GM21367 (cell line): ENCODE results near the gene PPP4R3A.
A peak's percentile ranks its signal among the peaks of the same experiment; 100 is the strongest.
"Not testable (repeated sequence)": the region's sequence is repeated elsewhere in the genome, so short reads cannot be mapped to it uniquely, and the experiment has no call there.

Source experiments
- ATAC-seq: cut with Tn5 transposase; IDR thresholded peaks from one replicate; pipeline ENCODE4 v1.9.1; 2021; ENCODE audit not compliant: unreplicated experiment

Gene PPP4R3A

GRCh38 chr14:91510171-91511042 is at the start of gene PPP4R3A:
Gene PPP4R3A, minus strand, starts transcription at chr14:91510310. Its CDS starts 663 bp downstream, at chr14:91509647.
- peak; percentile 71 for ATAC-seq

GRCh38 chr14:91555531-91555930 is 45.4 kb upstream of the PPP4R3A start:
- no peak for ATAC-seq

- no peak for ATAC-seq
These were observed 44.6 kb upstream of the PPP4R3A start for GRCh38 chr14:91554535-91555332.

- ATAC-seq: no peak
These were observed 38.0 kb upstream of the PPP4R3A start for GRCh38 chr14:91548108-91548507.

- no peak for ATAC-seq
These were observed 36.0 kb upstream of the PPP4R3A start for GRCh38 chr14:91545946-91546716.

GRCh38 chr14:91545204-91545603 is 35.1 kb upstream of the PPP4R3A start:
- no peak for ATAC-seq

GRCh38 chr14:91536327-91536726 is 26.2 kb upstream of the PPP4R3A start:
- no peak for ATAC-seq

- ATAC-seq: not testable (repeated sequence)
These were observed 23.9 kb upstream of the PPP4R3A start for GRCh38 chr14:91534059-91534458.

GRCh38 chr14:91533623-91534022 is 23.5 kb upstream of the PPP4R3A start:
- no peak for ATAC-seq

- ATAC-seq: no peak
These were observed 13.9 kb upstream of the PPP4R3A start for GRCh38 chr14:91523972-91524371.

GRCh38 chr14:91521061-91521640 is 11.0 kb upstream of the PPP4R3A start:
- no peak for ATAC-seq

- no peak for ATAC-seq
These were observed 10.0 kb upstream of the PPP4R3A start for GRCh38 chr14:91520138-91520537.

- ATAC-seq: no peak
These were observed 9.3 kb upstream of the PPP4R3A start for GRCh38 chr14:91519239-91520036.

GRCh38 chr14:91516663-91517388 is 6.7 kb upstream of the PPP4R3A start:
- ATAC-seq: no peak

- ATAC-seq: no peak
These were observed 5.9 kb upstream of the PPP4R3A start for GRCh38 chr14:91515979-91516378.

- no peak for ATAC-seq
These were observed 903 bp upstream of the PPP4R3A start for GRCh38 chr14:91511043-91511383.

GRCh38 chr14:91509878-91510170 is 286 bp downstream of the PPP4R3A start:
- ATAC-seq: peak; percentile 27

- peak; percentile 9 for ATAC-seq
These were observed 830 bp downstream of the PPP4R3A start for GRCh38 chr14:91509083-91509877.

- ATAC-seq: no peak
These were observed 2.0 kb downstream of the PPP4R3A start for GRCh38 chr14:91508105-91508504.
